Endodermal cell (in vitro differentiated cells): Measurements from ENCODE around the gene GOLGA1. TPM values are rescaled to one million over a fixed set of nuclear protein-coding genes. Genes with fewer than 3 reads are reported as not detected.

ENCODE experiments used
- DNase-seq: peaks from one replicate; pipeline ENCODE4 v3.0.0-alpha.2; 2017
- H3K27ac ChIP-seq: 2 replicates; pipeline ENCODE4 v1.5.1; 2013; ENCODE audit warnings: mild to moderate bottlenecking, low read depth, low read length, moderate library complexity
- H3K27me3 ChIP-seq: 2 replicates; pipeline ENCODE4 v1.6.1; 2013; ENCODE audit warnings: mild to moderate bottlenecking, low read length, moderate library complexity; ENCODE audit not compliant: insufficient read depth, control insufficient read depth, poor library complexity, severe bottlenecking
- H3K36me3 ChIP-seq: 2 replicates; pipeline ENCODE4 v1.7.0; 2013; ENCODE audit warnings: mild to moderate bottlenecking, low read length, moderate library complexity; ENCODE audit not compliant: control insufficient read depth, insufficient read depth
- H3K4me1 ChIP-seq: one replicate; pipeline ENCODE4 v1.7.0; 2013; ENCODE audit warnings: low read length; ENCODE audit not compliant: control insufficient read depth, insufficient read depth
- H3K4me3 ChIP-seq: 2 replicates; pipeline ENCODE4 v1.5.1; 2013; ENCODE audit warnings: mild to moderate bottlenecking, low read length, moderate library complexity
- H3K9ac ChIP-seq: 2 replicates; pipeline ENCODE4 v1.6.1; 2013; ENCODE audit warnings: mild to moderate bottlenecking, low read length, moderate library complexity; ENCODE audit not compliant: poor library complexity, severe bottlenecking; ENCODE audit errors: extremely low read depth
- H3K9me3 ChIP-seq: 2 replicates; pipeline ENCODE4 v1.6.1; 2013; ENCODE audit warnings: mild to moderate bottlenecking, low read length, moderate library complexity; ENCODE audit not compliant: control insufficient read depth
- H3K27ac Mint-ChIP-seq: 2 replicates; pipeline ENCODE4 v1.8.0; 2020; ENCODE audit warnings: mixed read lengths
- H3K27me3 Mint-ChIP-seq: 2 replicates; pipeline ENCODE4 v1.8.0; 2021; ENCODE audit warnings: mild to moderate bottlenecking, mixed read lengths; ENCODE audit not compliant: insufficient read depth
- H3K36me3 Mint-ChIP-seq: 2 replicates; pipeline ENCODE4 v1.8.0; 2020; ENCODE audit warnings: low read depth, mixed read lengths
- H3K4me1 Mint-ChIP-seq: 2 replicates; pipeline ENCODE4 v1.8.0; 2020; ENCODE audit warnings: mixed read lengths
- H3K4me3 Mint-ChIP-seq: 2 replicates; pipeline ENCODE4 v1.8.0; 2020; ENCODE audit warnings: mild to moderate bottlenecking, moderate library complexity, mixed read lengths
- H3K9me3 Mint-ChIP-seq: 2 replicates; pipeline ENCODE4 v1.8.0; 2020; ENCODE audit warnings: mild to moderate bottlenecking, mixed read lengths
- WGBS, 2 experiments: methylation state at CpG; one replicate each; pipeline versions ENCODE4 v1.1.5 to v1.1.7; 2013; ENCODE audit warnings: missing lambda C conversion rate in 2 of 2, mixed read lengths in 1 of 2; ENCODE audit not compliant: insufficient coverage in 1 of 2, insufficient read length in 1 of 2; 5-methylcytosine and 5-hydroxymethylcytosine counted together
- total RNA-seq, 2 donors: library from RNA; stranded (reverse); fragmentation: NEBNext Ultra II Directional in 1 of 2; extraction: Animal tissue kit (Norgen Biotek cat#: 25700) in 1 of 2; gene quantifications; 2 replicates in 1 of 2; 3 replicates in 1 of 2; pipeline ENCODE4 v1.2.1, GENCODE V29; 2021
- TF ChIP-seq, protein P1 (sequence below): fragments of 200-600 bp; sonication (generic); conservative IDR thresholded peaks from 2 replicates; pipeline ENCODE4 v1.5.0; 2021; ENCODE audit warnings: antibody characterized with exemption, mild to moderate bottlenecking

Gene GOLGA1
- total RNA-seq, 2 donors from 2014 or later, result 8.8 to 13.2 TPM

DNA sequence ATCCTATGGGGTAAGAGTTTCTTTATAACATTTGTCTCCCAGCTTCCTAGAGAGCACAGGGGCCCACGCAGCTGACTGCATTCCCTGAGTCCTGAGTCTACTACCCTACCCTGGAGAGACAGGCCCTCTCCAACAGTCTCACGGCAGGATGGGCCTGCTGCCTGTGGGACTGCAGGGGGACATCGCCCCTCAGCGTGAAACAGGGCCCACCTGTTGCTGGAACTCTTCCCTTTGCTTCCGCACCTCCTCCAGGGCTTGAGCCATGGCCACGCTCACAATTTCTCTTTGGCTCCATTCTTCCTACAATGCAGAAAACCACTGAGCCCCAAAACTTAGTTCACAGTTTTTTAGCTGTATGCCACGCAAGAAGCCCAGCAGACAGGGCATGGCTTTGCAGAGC is 50.7 kb downstream of the GOLGA1 start:
- Histone ChIP-seq H3K9me3 (no peaks in the 10 kb centered on the region), H3K4me1 (no peaks in the 10 kb centered on the region), H3K27ac (no peak overlapping the region), H3K4me3 (no peak overlapping the region), H3K27me3 (no peaks in the 10 kb centered on the region), H3K9ac (no peak overlapping the region), H3K36me3 (peaks cover 14% of the 10 kb centered on the region)
- TF ChIP-seq, protein P1, sequence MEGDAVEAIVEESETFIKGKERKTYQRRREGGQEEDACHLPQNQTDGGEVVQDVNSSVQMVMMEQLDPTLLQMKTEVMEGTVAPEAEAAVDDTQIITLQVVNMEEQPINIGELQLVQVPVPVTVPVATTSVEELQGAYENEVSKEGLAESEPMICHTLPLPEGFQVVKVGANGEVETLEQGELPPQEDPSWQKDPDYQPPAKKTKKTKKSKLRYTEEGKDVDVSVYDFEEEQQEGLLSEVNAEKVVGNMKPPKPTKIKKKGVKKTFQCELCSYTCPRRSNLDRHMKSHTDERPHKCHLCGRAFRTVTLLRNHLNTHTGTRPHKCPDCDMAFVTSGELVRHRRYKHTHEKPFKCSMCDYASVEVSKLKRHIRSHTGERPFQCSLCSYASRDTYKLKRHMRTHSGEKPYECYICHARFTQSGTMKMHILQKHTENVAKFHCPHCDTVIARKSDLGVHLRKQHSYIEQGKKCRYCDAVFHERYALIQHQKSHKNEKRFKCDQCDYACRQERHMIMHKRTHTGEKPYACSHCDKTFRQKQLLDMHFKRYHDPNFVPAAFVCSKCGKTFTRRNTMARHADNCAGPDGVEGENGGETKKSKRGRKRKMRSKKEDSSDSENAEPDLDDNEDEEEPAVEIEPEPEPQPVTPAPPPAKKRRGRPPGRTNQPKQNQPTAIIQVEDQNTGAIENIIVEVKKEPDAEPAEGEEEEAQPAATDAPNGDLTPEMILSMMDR, result no peak
- Mint-ChIP-seq H3K27me3 (no peaks in the 10 kb centered on the region), H3K4me1 (no peaks in the 10 kb centered on the region), H3K4me3 (no peak overlapping the region), H3K27ac (no peak overlapping the region), H3K9me3 (no peaks in the 10 kb centered on the region), H3K36me3 (peaks cover 34% of the 10 kb centered on the region)
- WGBS, 2 experiments, result 92 to 98% methylated on average over 5 to 7 of the region's 7 CpGs
- no peak for DNase-seq

DNA sequence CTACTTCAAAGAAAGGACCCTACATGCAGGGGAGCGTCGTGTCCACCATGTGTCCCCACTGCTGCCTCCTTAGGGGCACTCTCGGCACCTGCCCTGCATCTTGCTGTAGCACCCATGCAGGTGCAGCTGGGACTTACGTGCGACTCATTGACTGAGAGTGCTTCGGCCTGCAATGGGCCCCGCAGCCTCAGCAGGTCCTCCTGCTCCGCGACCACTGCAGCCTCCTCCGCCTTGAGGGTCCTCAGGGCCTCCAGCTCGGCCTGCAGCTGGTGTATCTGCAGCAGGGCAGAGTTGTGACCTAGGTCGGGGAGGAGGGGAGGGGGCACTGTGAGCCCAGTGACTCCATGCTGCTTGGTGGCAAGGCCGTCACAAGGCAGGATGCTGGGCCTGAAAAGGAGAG is 51.9 kb downstream of the GOLGA1 start:
- WGBS, 2 experiments, result 93 to 94% methylated on average over 6 to 13 of the region's 13 CpGs
- Mint-ChIP-seq H3K27ac (no peak overlapping the region), H3K27me3 (no peaks in the 10 kb centered on the region), H3K4me3 (no peak overlapping the region), H3K9me3 (no peaks in the 10 kb centered on the region), H3K4me1 (peaks cover 6% of the 10 kb centered on the region), H3K36me3 (peaks cover 39% of the 10 kb centered on the region)
- no peak overlapping the region for H3K27ac ChIP-seq
- H3K9me3 ChIP-seq, result no peaks in the 10 kb centered on the region
- H3K36me3 ChIP-seq, result peaks cover 10% of the 10 kb centered on the region
- peaks cover 2% of the 10 kb centered on the region for H3K4me1 ChIP-seq
- no peak overlapping the region for H3K9ac ChIP-seq
- H3K27me3 ChIP-seq, result no peaks in the 10 kb centered on the region
- DNase-seq, result no peak
- H3K4me3 ChIP-seq, result no peak overlapping the region
- TF ChIP-seq, protein P1, result no peak

DNA sequence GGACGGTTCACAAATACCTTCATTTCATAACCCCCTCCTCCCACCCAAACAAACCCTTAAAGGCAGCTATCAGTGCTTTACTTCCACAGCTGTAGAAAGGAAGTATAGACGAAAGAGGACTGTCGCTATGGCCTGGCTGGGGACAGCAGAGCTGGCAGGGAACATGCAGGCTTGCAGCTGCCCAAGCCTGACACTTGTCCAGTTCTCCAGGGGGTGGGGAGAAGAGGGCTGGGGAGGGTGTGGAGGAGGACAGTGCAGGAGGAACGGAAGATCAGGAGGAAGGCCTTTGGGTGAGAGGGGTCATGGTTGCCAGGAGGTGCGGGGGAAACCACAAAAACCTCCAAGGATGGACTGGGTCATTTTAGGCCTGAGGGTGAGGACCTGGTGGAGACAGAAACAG is 53.1 kb downstream of the GOLGA1 start:
- 92 to 100% methylated on average over 2 to 5 of the region's 5 CpGs for WGBS, 2 experiments
- TF ChIP-seq, protein P1, result no peak
- DNase-seq, result no peak
- Histone ChIP-seq H3K27me3 (no peaks in the 10 kb centered on the region), H3K9ac (no peak overlapping the region), H3K27ac (no peak overlapping the region), H3K36me3 (peaks cover 10% of the 10 kb centered on the region), H3K4me3 (no peak overlapping the region), H3K9me3 (no peaks in the 10 kb centered on the region), H3K4me1 (peaks cover 2% of the 10 kb centered on the region)
- Mint-ChIP-seq H3K36me3 (peaks cover 41% of the 10 kb centered on the region), H3K9me3 (no peaks in the 10 kb centered on the region), H3K27me3 (no peaks in the 10 kb centered on the region), H3K4me3 (no peak overlapping the region), H3K4me1 (peaks cover 6% of the 10 kb centered on the region), H3K27ac (no peak overlapping the region)
